ENCODE results near the gene GHRL. TPM values are rescaled to one million over a fixed set of nuclear protein-coding genes. Genes with fewer than 3 reads are reported as not detected.

The GHRL gene
- total RNA-seq, 4 donors from 2014 or later = 0.55 to 8.2 TPM; not detected in 2

GRCh38 chr3:10279384-10280176, 13.2 kb downstream of the GHRL start:
- Histone ChIP-seq H3K27ac (no peak overlapping the region), H3K9me3 (no peaks in the 10 kb centered on the region), H3K4me3 (no peak overlapping the region), H3K4me1 (peaks cover 0 to under 1% (median 0%) of the 10 kb centered on the region in 4 donors), H3K27me3 (no peaks in the 10 kb centered on the region), H3K36me3 (peaks cover 0 to 45% (median 16%) of the 10 kb centered on the region in 4 donors)
- intact Hi-C loops (cut with DNase I; ENCODE audit: low total_unique reads) (no loop called here), in situ Hi-C loops (cut with MboI; ENCODE audit: low pct_ligation_motif_present in 1 of 4, low pct_unique_long_range_greater_than_20kb in 1 of 4, low sequenced_read_pairs in 3 of 4) (no loop called here)
- WGBS, 2 donors (ENCODE audit: low coverage in 1 of 2) = 93 to 100% methylated on average over 3 to 12 of the region's 13 CpGs
- DNase-seq = no peak
- TF ChIP-seq POLR2A (IDR thresholded peaks at IDR 0.05) (no peak), CTCF (IDR thresholded peaks at IDR 0.05) (no peak), POLR2AphosphoS5 (IDR thresholded peaks at IDR 0.05) (no peak)

GRCh38 chr3:10278501-10278900, 14.2 kb downstream of the GHRL start:
- intact Hi-C loops (cut with DNase I; ENCODE audit: low total_unique reads) (no loop called here), in situ Hi-C loops (cut with MboI; ENCODE audit: low pct_ligation_motif_present in 1 of 4, low pct_unique_long_range_greater_than_20kb in 1 of 4, low sequenced_read_pairs in 3 of 4) (no loop called here)
- Histone ChIP-seq H3K27me3 (no peaks in the 10 kb centered on the region), H3K4me1 (peaks cover 0 to 11% (median 6%) of the 10 kb centered on the region in 4 donors), H3K4me3 (no peak overlapping the region), H3K36me3 (peaks cover 0 to 45% (median 16%) of the 10 kb centered on the region in 4 donors), H3K27ac (no peak overlapping the region), H3K9me3 (no peaks in the 10 kb centered on the region)
- 100% methylated on average over 1 of the region's 1 CpG; no CpG with 5 or more reads in 1 of the 2 donors for WGBS, 2 donors (ENCODE audit: low coverage in 1 of 2)
- no peak for DNase-seq
- TF ChIP-seq POLR2A (IDR thresholded peaks at IDR 0.05) = no peak
- no peak for TF ChIP-seq POLR2AphosphoS5 (IDR thresholded peaks at IDR 0.05)
- no peak for TF ChIP-seq CTCF (IDR thresholded peaks at IDR 0.05)
- no peak for TF ChIP-seq EP300 (IDR thresholded peaks at IDR 0.05; ENCODE audit: low read depth)

- Histone ChIP-seq H3K4me3 (no peak overlapping the region), H3K27me3 (no peaks in the 10 kb centered on the region), H3K36me3 (peaks cover 0 to 44% (median 17%) of the 10 kb centered on the region in 4 donors), H3K4me1 (peaks cover 2 to 21% (median 8%) of the 10 kb centered on the region in 4 donors), H3K9me3 (no peaks in the 10 kb centered on the region), H3K27ac (no peak overlapping the region)
- 78% methylated on average over 3 of the region's 3 CpGs; no CpG with 5 or more reads in 1 of the 2 donors for WGBS, 2 donors (ENCODE audit: low coverage in 1 of 2)
- intact Hi-C loops (cut with DNase I; ENCODE audit: low total_unique reads) = no loop called here
- in situ Hi-C loops (cut with MboI; ENCODE audit: low pct_ligation_motif_present in 1 of 4, low pct_unique_long_range_greater_than_20kb in 1 of 4, low sequenced_read_pairs in 3 of 4) = no loop called here
- DNase-seq = no peak
- no peak for TF ChIP-seq EP300 (IDR thresholded peaks at IDR 0.05; ENCODE audit: low read depth)
- TF ChIP-seq POLR2AphosphoS5 (IDR thresholded peaks at IDR 0.05) = no peak
- TF ChIP-seq CTCF (IDR thresholded peaks at IDR 0.05) = no peak
Observed at GRCh38 chr3:10277115-10277625, 15.6 kb downstream of the GHRL start.

- intact Hi-C loops (cut with DNase I; ENCODE audit: low total_unique reads) = no loop called here
- Histone ChIP-seq H3K9me3 (no peaks in the 10 kb centered on the region), H3K4me1 (peaks cover 2 to 21% (median 8%) of the 10 kb centered on the region in 4 donors), H3K36me3 (peaks cover 0 to 54% (median 26%) of the 10 kb centered on the region in 4 donors), H3K27me3 (no peaks in the 10 kb centered on the region), H3K27ac (no peak overlapping the region), H3K4me3 (no peak overlapping the region)
- no peak for DNase-seq
- in situ Hi-C loops (cut with MboI; ENCODE audit: low pct_ligation_motif_present in 1 of 4, low pct_unique_long_range_greater_than_20kb in 1 of 4, low sequenced_read_pairs in 3 of 4) = no loop called here
- 75 to 80% methylated on average over 1 of the region's 1 CpG for WGBS, 2 donors (ENCODE audit: low coverage in 1 of 2)
- TF ChIP-seq CTCF (IDR thresholded peaks at IDR 0.05) (no peak), POLR2A (IDR thresholded peaks at IDR 0.05) (no peak), EP300 (IDR thresholded peaks at IDR 0.05; ENCODE audit: low read depth) (no peak)
Observed at GRCh38 chr3:10274601-10275000, 18.1 kb downstream of the GHRL start.
